Peyer's patch (tissue), 4 donors: ENCODE measurements around the gene MSH4. TPM values are rescaled to one million over a fixed set of nuclear protein-coding genes. Genes with fewer than 3 reads are reported as not detected.
"Not testable (repeated sequence)": the region's sequence is repeated elsewhere in the genome, so short reads cannot be mapped to it uniquely, and the experiment has no call there.

Experiments
- DNase-seq, 3 donors: peaks; one replicate each; pipeline ENCODE4 v3.0.0-alpha.2; 2017 to 2019
- H3K27ac ChIP-seq, 4 donors: fragments of 200-600 bp; sonication (generic); one replicate each; pipeline ENCODE4 v1.5.1; 2016 to 2019
- H3K27me3 ChIP-seq, 2 donors: fragments of 200-600 bp; sonication (generic); one replicate each; pipeline ENCODE4 v1.5.1; 2019
- H3K36me3 ChIP-seq, 3 donors: fragments of 200-600 bp; sonication (generic); one replicate each; pipeline ENCODE4 v1.5.1; 2016 to 2019
- H3K4me1 ChIP-seq, 4 donors: fragments of 200-600 bp; sonication (generic); one replicate each; pipeline ENCODE4 v1.5.1; 2016 to 2019
- H3K4me3 ChIP-seq, 4 donors: fragments of 200-600 bp; sonication (generic); 1 replicate in 3 of 4; 2 replicates in 1 of 4; pipeline ENCODE4 v1.5.1; 2016 to 2019; ENCODE audit warnings: mild to moderate bottlenecking in 1 of 4
- H3K9me3 ChIP-seq, 4 donors: fragments of 200-600 bp; sonication (generic); one replicate each; pipeline ENCODE4 v1.5.1; 2016 to 2019; ENCODE audit warnings: mild to moderate bottlenecking in 1 of 4
- CTCF ChIP-seq, 6 experiments: fragments of 450-650 bp in 4 of 6; fragments of 200-600 bp in 2 of 6; sonication (generic) in 1 of 6; IDR thresholded peaks; one replicate each; pipeline ENCODE4 v1.5.1; 2017 to 2019; ENCODE audit warnings: antibody characterized with exemption in 6 of 6, mild to moderate bottlenecking in 3 of 6, moderate library complexity in 1 of 6
- POLR2A ChIP-seq, 2 donors: fragments of 450-650 bp; IDR thresholded peaks; one replicate each; pipeline ENCODE4 v1.5.1; 2017; ENCODE audit warnings: antibody characterized with exemption in 2 of 2, mild to moderate bottlenecking in 2 of 2, moderate library complexity in 2 of 2
- small RNA-seq, 2 donors: library from RNA; depleted of rRNA; stranded (forward); fragments of <200 nt; gene quantifications; one replicate each; pipeline ENCODE3, GENCODE V24; 2016
- total RNA-seq, 4 donors: library from RNA; depleted of rRNA; stranded (reverse); fragments of >200 nt; gene quantifications; one replicate each; pipeline ENCODE4 v1.1.0, GENCODE V29; 2016

MSH4 gene
- total RNA-seq, 4 donors from 2014 or later = 0.54 TPM; not detected in 3

GRCh38 chr1:75937034-75937433, 140.4 kb downstream of the MSH4 start:
- Histone ChIP-seq H3K4me3 (no peak overlapping the region), H3K27ac (no peak overlapping the region), H3K4me1 (no peaks in the 10 kb centered on the region), H3K27me3 (no peaks in the 10 kb centered on the region), H3K36me3 (no peaks in the 10 kb centered on the region), H3K9me3 (no peaks in the 10 kb centered on the region)
- no peak for DNase-seq
- TF ChIP-seq POLR2A (IDR thresholded peaks at IDR 0.05) = no peak
- TF ChIP-seq CTCF (IDR thresholded peaks at IDR 0.05) = no peak

GRCh38 chr1:75943037-75943436, 146.4 kb downstream of the MSH4 start:
- H3K9me3 ChIP-seq, DNase-seq, H3K27ac ChIP-seq: not testable (repeated sequence)

GRCh38 chr1:75950176-75950575, 153.5 kb downstream of the MSH4 start:
- TF ChIP-seq POLR2A (IDR thresholded peaks at IDR 0.05) (no peak), CTCF (IDR thresholded peaks at IDR 0.05) (no peak)
- Histone ChIP-seq H3K4me3 (no peak overlapping the region), H3K36me3 (no peaks in the 10 kb centered on the region), H3K27ac (no peak overlapping the region), H3K4me1 (no peaks in the 10 kb centered on the region), H3K9me3 (no peaks in the 10 kb centered on the region), H3K27me3 (no peaks in the 10 kb centered on the region)
- no peak for DNase-seq

More at GRCh38 chr1:75943037-75943436, 146.4 kb downstream of the MSH4 start:
- not testable (repeated sequence) for H3K4me3 ChIP-seq, H3K4me1 ChIP-seq, H3K27me3 ChIP-seq, H3K36me3 ChIP-seq

GRCh38 chr1:75952016-75952415, 155.3 kb downstream of the MSH4 start:
- no peak for DNase-seq
- Histone ChIP-seq H3K9me3 (no peaks in the 10 kb centered on the region), H3K4me1 (no peaks in the 10 kb centered on the region), H3K36me3 (no peaks in the 10 kb centered on the region), H3K27me3 (no peaks in the 10 kb centered on the region), H3K4me3 (no peak overlapping the region), H3K27ac (no peak overlapping the region)
- TF ChIP-seq POLR2A (IDR thresholded peaks at IDR 0.05) = no peak
- TF ChIP-seq CTCF (IDR thresholded peaks at IDR 0.05) = no peak

- no peaks in the 10 kb centered on the region for H3K27me3 ChIP-seq
- no peaks in the 10 kb centered on the region for H3K36me3 ChIP-seq
- H3K27ac ChIP-seq = no peak overlapping the region
- H3K4me1 ChIP-seq = no peaks in the 10 kb centered on the region
- TF ChIP-seq CTCF (IDR thresholded peaks at IDR 0.05) (no peak), POLR2A (IDR thresholded peaks at IDR 0.05) (no peak)
- DNase-seq = no peak
- no peak overlapping the region for H3K4me3 ChIP-seq
- H3K9me3 ChIP-seq = no peaks in the 10 kb centered on the region
Observed at GRCh38 chr1:75953461-75953860, 156.8 kb downstream of the MSH4 start.

GRCh38 chr1:75954586-75954985, 157.9 kb downstream of the MSH4 start:
- no peaks in the 10 kb centered on the region for H3K9me3 ChIP-seq
- TF ChIP-seq POLR2A (IDR thresholded peaks at IDR 0.05) = no peak
- TF ChIP-seq CTCF (IDR thresholded peaks at IDR 0.05) = no peak
- no peaks in the 10 kb centered on the region for H3K4me1 ChIP-seq
- H3K27me3 ChIP-seq = no peaks in the 10 kb centered on the region
- no peak for DNase-seq
- H3K4me3 ChIP-seq = no peak overlapping the region
- H3K27ac ChIP-seq = no peak overlapping the region
- H3K36me3 ChIP-seq = no peaks in the 10 kb centered on the region

Small RNA genes lying within 50 kb of the gene (small RNA-seq; reads per million reads assigned to genes)
- 0 reads per million in 2 donors for gene SNORD45A
- gene SNORD45B = 0 reads per million in 2 donors
- gene SNORD45C = 0 reads per million in 2 donors

Other genes with a start within 250 kb of the MSH4 start
- under 1 TPM in 2 of 4 donors, not detected in 2; 0.70 to 0.80 TPM for gene SLC44A5, start 185.8 kb upstream of the MSH4 start, total RNA-seq
- gene ACADM, start 72.2 kb upstream of the MSH4 start, total RNA-seq = 100 to 1,000 TPM in 2 of 4 donors, 10 to 100 TPM in 2; 59.4 to 191 (median 98.8) TPM
- gene RABGGTB, start 10.6 kb upstream of the MSH4 start, total RNA-seq = 10 to 100 TPM; 50.8 to 67.7 (median 61.7) TPM
- gene ASB17, start 135.5 kb downstream of the MSH4 start, total RNA-seq = not detected